ENCODE measurements around the gene CDC42BPB. TPM values are rescaled to one million over a fixed set of nuclear protein-coding genes. Genes with fewer than 3 reads are reported as not detected.

The CDC42BPB gene
- total and polyA plus RNA-seq, 2 of the 4 experiments (the other 2 are of a cell fraction): 49.1 to 81.4 TPM

DNA sequence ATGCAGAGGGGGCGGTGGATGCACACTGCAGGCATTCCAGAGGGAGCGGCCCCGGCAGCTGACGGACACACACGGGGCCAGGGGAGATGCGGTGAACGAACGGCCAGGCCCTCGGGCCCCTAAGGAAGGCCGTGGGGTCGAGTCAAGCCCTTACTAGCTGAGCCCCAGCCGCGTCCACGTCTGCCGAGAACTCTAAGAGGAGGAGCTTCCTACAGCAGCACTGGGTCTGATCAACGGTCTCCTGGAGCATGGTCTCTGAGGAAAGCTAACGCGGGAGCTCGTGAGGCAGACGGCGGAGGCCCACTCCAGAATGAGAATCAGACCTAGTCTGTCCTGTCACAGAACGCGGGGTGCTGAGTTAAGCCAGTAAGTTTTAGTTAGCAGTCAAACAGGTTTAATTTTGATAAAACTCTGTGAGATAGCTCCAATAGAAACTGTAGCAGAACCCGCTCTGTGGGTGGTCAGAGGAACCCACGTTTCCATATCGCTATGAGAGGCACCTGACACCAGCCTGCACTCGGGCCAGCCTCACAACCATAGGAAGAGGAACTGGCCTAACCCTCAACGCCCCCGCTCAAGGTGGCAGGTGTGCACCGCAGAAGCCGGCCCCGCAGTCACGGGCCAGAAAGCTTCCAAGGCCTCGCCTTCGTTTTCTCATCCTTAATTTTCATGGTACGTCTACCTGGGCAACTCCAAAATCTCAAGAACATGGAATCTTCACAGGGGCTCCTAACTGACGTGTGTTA, 55.5 kb downstream of the CDC42BPB start:
- DNase-seq (no peak), ATAC-seq (ENCODE audit: low read depth) (no peak)
- H3K56ac ChIP-seq (ENCODE audit: extremely low read depth, insufficient read depth, low read length): no peak overlapping the region
- H2BK120ac ChIP-seq (ENCODE audit: low read depth, low read length): no peak overlapping the region
- H4K91ac ChIP-seq (ENCODE audit: insufficient read depth, low read depth, low read length): no peak overlapping the region
- H4K5ac ChIP-seq (ENCODE audit: low read depth, low read length): no peak overlapping the region
- CTCF ChIA-PET: no interaction called here
- H3K27me3 ChIP-seq (ENCODE audit: control insufficient read depth, insufficient read depth, low read length): no peaks in the 10 kb centered on the region
- peaks cover 3% of the 10 kb centered on the region; the same call in 1 of the 2 replicates for H3K4me1 ChIP-seq (ENCODE audit: control insufficient read depth, insufficient read depth, low read length)
- peaks cover 24% of the 10 kb centered on the region for H4K20me1 ChIP-seq (ENCODE audit: insufficient read depth, low read length)
- no peak overlapping the region for H2BK15ac ChIP-seq (ENCODE audit: low read depth, low read length)
- intact Hi-C loops (cut with micrococcal nuclease) (no loop called here), in situ Hi-C loops (cut with MboI; ENCODE audit: low sequenced_read_pairs) (no loop called here), dilution Hi-C loops (cut with HindIII; ENCODE audit: low sequenced_read_pairs, unreplicated experiment) (no loop called here)
- POLR2A ChIA-PET (ENCODE audit: unreplicated experiment): no interaction called here
- no peak overlapping the region for H3K18ac ChIP-seq (ENCODE audit: low read depth, low read length)
- no peak overlapping the region for H3K4me3 ChIP-seq (ENCODE audit: insufficient read depth, low read depth, low read length)
- BruUV-seq (replicated peaks): no TSS peak
- no peak overlapping the region for H3K23ac ChIP-seq (ENCODE audit: low read depth, low read length)
- no peak overlapping the region for H2AK9ac ChIP-seq (replicated peaks; ENCODE audit: low read depth, low read length, poor library complexity)
- H3K9ac ChIP-seq (ENCODE audit: low read depth, low read length): no peak overlapping the region
- H3K14ac ChIP-seq (replicated peaks; ENCODE audit: low read depth, low read length): no peak overlapping the region
- peaks cover 32 to 83% of the 10 kb centered on the region in 2 experiments for H3K79me1 ChIP-seq (ENCODE audit: low read depth in 1 of 2, low read length in 2 of 2)
- H3K9me3 ChIP-seq (ENCODE audit: control insufficient read depth, insufficient read depth, low read length): no peaks in the 10 kb centered on the region
- H2BK20ac ChIP-seq (ENCODE audit: low read depth, low read length): no peak overlapping the region
- no peak overlapping the region for H3K27ac ChIP-seq (ENCODE audit: insufficient read depth, low read length)
- H2AK5ac ChIP-seq (ENCODE audit: low read depth, low read length): no peak overlapping the region
- peaks cover 10% of the 10 kb centered on the region; the same call in 1 of the 2 replicates for H3K9me1 ChIP-seq (ENCODE audit: insufficient read depth, low read length)
- H4K8ac ChIP-seq (ENCODE audit: low read depth in 2 of 2, low read length in 2 of 2): no peak overlapping the region
- 83% methylated on average over 29 of the region's 37 CpGs; no CpG with 5 or more reads in 1 of the 2 experiments for WGBS, 2 experiments (ENCODE audit: extremely low coverage in 2 of 2, insufficient read length in 1 of 2)
- no peak overlapping the region for H2BK5ac ChIP-seq (ENCODE audit: low read depth, low read length, poor library complexity, severe bottlenecking)
- TF ChIP-seq MXI1 (IDR thresholded peaks at IDR 0.05; ENCODE audit: borderline replicate concordance, low read depth, low read length) (no peak), ELK1 (IDR thresholded peaks at IDR 0.05; ENCODE audit: borderline replicate concordance, low read depth, low read length) (no peak), MAFK (IDR thresholded peaks at IDR 0.05; ENCODE audit: low read depth, low read length) (no peak), SMC3 (IDR thresholded peaks at IDR 0.05; ENCODE audit: low read depth, low read length) (no peak), CHD1 (IDR thresholded peaks at IDR 0.05; ENCODE audit: low read depth, low read length) (no peak), RFX5 (IDR thresholded peaks at IDR 0.05; ENCODE audit: low read depth, low read length) (no peak), NFE2L2 (IDR thresholded peaks at IDR 0.05; ENCODE audit: low read depth, low read length) (no peak), MAZ (IDR thresholded peaks at IDR 0.05; ENCODE audit: borderline replicate concordance, low read depth, low read length) (no peak), FOS (IDR thresholded peaks at IDR 0.05; ENCODE audit: low read depth, low read length) (no peak), CEBPB (IDR thresholded peaks at IDR 0.05; ENCODE audit: low read depth, low read length) (no peak), RAD21 (IDR thresholded peaks at IDR 0.05; ENCODE audit: low read length) (no peak), POLR2A (IDR thresholded peaks at IDR 0.05; ENCODE audit: low read depth, low read length) (no peak), BHLHE40 (IDR thresholded peaks at IDR 0.05; ENCODE audit: low read depth, low read length) (no peak), RCOR1 (IDR thresholded peaks at IDR 0.05; ENCODE audit: insufficient replicate concordance, low read length) (no peak)
- TF ChIP-seq, protein P1, sequence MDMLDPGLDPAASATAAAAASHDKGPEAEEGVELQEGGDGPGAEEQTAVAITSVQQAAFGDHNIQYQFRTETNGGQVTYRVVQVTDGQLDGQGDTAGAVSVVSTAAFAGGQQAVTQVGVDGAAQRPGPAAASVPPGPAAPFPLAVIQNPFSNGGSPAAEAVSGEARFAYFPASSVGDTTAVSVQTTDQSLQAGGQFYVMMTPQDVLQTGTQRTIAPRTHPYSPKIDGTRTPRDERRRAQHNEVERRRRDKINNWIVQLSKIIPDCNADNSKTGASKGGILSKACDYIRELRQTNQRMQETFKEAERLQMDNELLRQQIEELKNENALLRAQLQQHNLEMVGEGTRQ (IDR thresholded peaks at IDR 0.05; ENCODE audit: low read depth, low read length): no peak
- TF ChIP-seq, protein P2, sequence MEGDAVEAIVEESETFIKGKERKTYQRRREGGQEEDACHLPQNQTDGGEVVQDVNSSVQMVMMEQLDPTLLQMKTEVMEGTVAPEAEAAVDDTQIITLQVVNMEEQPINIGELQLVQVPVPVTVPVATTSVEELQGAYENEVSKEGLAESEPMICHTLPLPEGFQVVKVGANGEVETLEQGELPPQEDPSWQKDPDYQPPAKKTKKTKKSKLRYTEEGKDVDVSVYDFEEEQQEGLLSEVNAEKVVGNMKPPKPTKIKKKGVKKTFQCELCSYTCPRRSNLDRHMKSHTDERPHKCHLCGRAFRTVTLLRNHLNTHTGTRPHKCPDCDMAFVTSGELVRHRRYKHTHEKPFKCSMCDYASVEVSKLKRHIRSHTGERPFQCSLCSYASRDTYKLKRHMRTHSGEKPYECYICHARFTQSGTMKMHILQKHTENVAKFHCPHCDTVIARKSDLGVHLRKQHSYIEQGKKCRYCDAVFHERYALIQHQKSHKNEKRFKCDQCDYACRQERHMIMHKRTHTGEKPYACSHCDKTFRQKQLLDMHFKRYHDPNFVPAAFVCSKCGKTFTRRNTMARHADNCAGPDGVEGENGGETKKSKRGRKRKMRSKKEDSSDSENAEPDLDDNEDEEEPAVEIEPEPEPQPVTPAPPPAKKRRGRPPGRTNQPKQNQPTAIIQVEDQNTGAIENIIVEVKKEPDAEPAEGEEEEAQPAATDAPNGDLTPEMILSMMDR (conservative IDR thresholded peaks at IDR 0.05; ENCODE audit: low read depth, low read length): no peak
- H3K36me3 ChIP-seq (ENCODE audit: control insufficient read depth, insufficient read depth, low read length): peaks cover 43% of the 10 kb centered on the region
- H3K4me2 ChIP-seq (ENCODE audit: low read depth, low read length): no peak overlapping the region
- no peak overlapping the region for H2AFZ ChIP-seq (replicated peaks; ENCODE audit: low read length, poor library complexity)
- no peak overlapping the region for H3K4ac ChIP-seq (ENCODE audit: low read depth, low read length)
